OCI-LY3 (cell line): ENCODE measurements around the gene RHBDD1.

ENCODE experiments used
- H2AFZ ChIP-seq: fragments of 200-600, 300-600 bp; shearing (Covaris generic); 2 replicates; pipeline ENCODE4 v1.6.0; 2014; ENCODE audit warnings: antibody characterized with exemption, low read depth, low read length
- H3K27ac ChIP-seq: fragments of 200-600, 300-600 bp; sonication (generic); 2 replicates; pipeline ENCODE4 v1.5.1; 2014; ENCODE audit warnings: mild to moderate bottlenecking, low read length, moderate library complexity, mixed read lengths
- H3K27me3 ChIP-seq: fragments of 200-600, 300-600 bp; sonication (generic); 2 replicates; pipeline ENCODE4 v1.6.1; 2014; ENCODE audit warnings: low read depth, low read length, mixed read lengths
- H3K36me3 ChIP-seq: fragments of 200-600, 300-600 bp; sonication (generic); replicated peaks from 2 replicates; pipeline ENCODE3; 2014; ENCODE audit warnings: low read depth, low read length, mixed read lengths
- H3K4me1 ChIP-seq: fragments of 300-600, 200-600 bp; sonication (generic); 2 replicates; pipeline ENCODE4 v1.6.1; 2014; ENCODE audit warnings: low read length, mixed read lengths
- H3K4me2 ChIP-seq: fragments of 200-600, 300-600 bp; sonication (generic); 2 replicates; pipeline ENCODE4 v1.6.1; 2014; ENCODE audit warnings: low read length, mixed read lengths
- H3K4me3 ChIP-seq: fragments of 300-600, 200-600 bp; sonication (generic); 2 replicates; pipeline ENCODE4 v1.5.1; 2014; ENCODE audit warnings: antibody characterized with exemption, mild to moderate bottlenecking, low read length, moderate library complexity
- H3K79me2 ChIP-seq: fragments of 300-600, 200-600 bp; shearing (Covaris generic); 2 replicates; pipeline ENCODE4 v1.6.1; 2014; ENCODE audit warnings: mild to moderate bottlenecking, low read length, mixed read lengths
- H3K9ac ChIP-seq: fragments of 300-600, 200-600 bp; shearing (Covaris generic); 2 replicates; pipeline ENCODE4 v1.6.0; 2014; ENCODE audit warnings: mild to moderate bottlenecking, low read length, moderate library complexity
- H3K9me3 ChIP-seq: fragments of 200-600, 300-600 bp; shearing (Covaris generic); 2 replicates; pipeline ENCODE4 v1.6.1; 2014; ENCODE audit warnings: low read length, mixed read lengths; ENCODE audit not compliant: insufficient read depth
- H4K20me1 ChIP-seq: fragments of 200-600, 300-600 bp; sonication (generic); 2 replicates; pipeline ENCODE4 v1.6.1; 2016; ENCODE audit warnings: low read length, mixed read lengths; ENCODE audit not compliant: insufficient read depth
- EZH2phosphoT487 ChIP-seq: fragments of 200-600 bp; shearing (Covaris generic); IDR thresholded peaks from 2 replicates; pipeline ENCODE4 v1.6.1; 2018; ENCODE audit warnings: antibody characterized with exemption, mixed run types, low read depth
- TF ChIP-seq, protein P1 (sequence below): fragments of 200-600, 300-600 bp; sonication (generic); IDR thresholded peaks from 2 replicates; pipeline ENCODE4 v1.5.1; 2014; ENCODE audit warnings: antibody characterized with exemption, low read length, low read depth

The RHBDD1 gene

DNA sequence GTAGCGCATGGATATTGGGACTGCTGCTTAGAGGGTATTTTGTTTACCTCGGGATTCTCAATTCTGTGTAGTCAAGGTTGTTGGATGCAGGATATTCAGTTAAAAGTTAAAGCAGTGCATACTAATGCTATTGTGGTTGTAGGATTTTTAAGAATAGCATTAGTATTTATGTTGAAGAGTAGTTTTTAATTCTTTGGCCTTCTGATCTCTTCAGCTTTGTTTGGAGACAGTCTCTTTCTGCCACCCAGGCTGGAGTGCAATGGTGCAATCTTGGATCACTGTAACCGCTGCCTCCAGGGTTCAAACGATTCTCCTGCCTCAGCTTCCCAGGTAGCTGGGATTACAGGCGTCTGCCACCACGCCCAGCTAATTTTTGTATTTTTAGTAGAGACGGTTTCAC is 1.5 kb downstream of the RHBDD1 start:
- no peaks in the 10 kb centered on the region for H3K27me3 ChIP-seq
- H3K4me3 ChIP-seq = peak overlapping the region; percentile 99
- TF ChIP-seq EZH2phosphoT487 = no peak
- TF ChIP-seq, protein P1, sequence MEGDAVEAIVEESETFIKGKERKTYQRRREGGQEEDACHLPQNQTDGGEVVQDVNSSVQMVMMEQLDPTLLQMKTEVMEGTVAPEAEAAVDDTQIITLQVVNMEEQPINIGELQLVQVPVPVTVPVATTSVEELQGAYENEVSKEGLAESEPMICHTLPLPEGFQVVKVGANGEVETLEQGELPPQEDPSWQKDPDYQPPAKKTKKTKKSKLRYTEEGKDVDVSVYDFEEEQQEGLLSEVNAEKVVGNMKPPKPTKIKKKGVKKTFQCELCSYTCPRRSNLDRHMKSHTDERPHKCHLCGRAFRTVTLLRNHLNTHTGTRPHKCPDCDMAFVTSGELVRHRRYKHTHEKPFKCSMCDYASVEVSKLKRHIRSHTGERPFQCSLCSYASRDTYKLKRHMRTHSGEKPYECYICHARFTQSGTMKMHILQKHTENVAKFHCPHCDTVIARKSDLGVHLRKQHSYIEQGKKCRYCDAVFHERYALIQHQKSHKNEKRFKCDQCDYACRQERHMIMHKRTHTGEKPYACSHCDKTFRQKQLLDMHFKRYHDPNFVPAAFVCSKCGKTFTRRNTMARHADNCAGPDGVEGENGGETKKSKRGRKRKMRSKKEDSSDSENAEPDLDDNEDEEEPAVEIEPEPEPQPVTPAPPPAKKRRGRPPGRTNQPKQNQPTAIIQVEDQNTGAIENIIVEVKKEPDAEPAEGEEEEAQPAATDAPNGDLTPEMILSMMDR = no peak
- H3K4me2 ChIP-seq = peak overlapping the region; percentile 97
- H4K20me1 ChIP-seq = no peaks in the 10 kb centered on the region
- no peaks in the 10 kb centered on the region for H3K9me3 ChIP-seq
- no peak overlapping the region for H2AFZ ChIP-seq
- peaks cover 6% of the 10 kb centered on the region for H3K36me3 ChIP-seq
- peak overlapping the region; percentile 100 for H3K27ac ChIP-seq
- peaks cover 28% of the 10 kb centered on the region for H3K4me1 ChIP-seq
- H3K9ac ChIP-seq = peak overlapping the region; percentile 99; the same call in 1 of the 2 replicates
- peaks cover 36% of the 10 kb centered on the region for H3K79me2 ChIP-seq

- no peaks in the 10 kb centered on the region for H4K20me1 ChIP-seq
- H3K4me2 ChIP-seq = peak overlapping the region; percentile 97
- H3K79me2 ChIP-seq = peaks cover 36% of the 10 kb centered on the region
- TF ChIP-seq, protein P1 = no peak
- no peak for TF ChIP-seq EZH2phosphoT487
- H3K4me1 ChIP-seq = peaks cover 35% of the 10 kb centered on the region
- H3K9ac ChIP-seq = no peak overlapping the region
- H3K27me3 ChIP-seq = no peaks in the 10 kb centered on the region
- peak overlapping the region; percentile 99; the same call in 1 of the 2 replicates for H3K4me3 ChIP-seq
- peaks cover 8% of the 10 kb centered on the region for H3K36me3 ChIP-seq
- no peak overlapping the region for H3K27ac ChIP-seq
- H3K9me3 ChIP-seq = no peaks in the 10 kb centered on the region
- no peak overlapping the region for H2AFZ ChIP-seq
Measured at GRCh38 chr2:226837787-226838603, 2.1 kb downstream of the RHBDD1 start.

- Histone ChIP-seq H3K4me1 (peaks cover 41% of the 10 kb centered on the region), H3K4me3 (peak overlapping the region; percentile 71; the same call in 1 of the 2 replicates), H3K9ac (0 out of 2 replicates have a peak overlapping the region, but pooled peaks have one; percentile 27), H3K79me2 (peaks cover 35% of the 10 kb centered on the region), H4K20me1 (no peaks in the 10 kb centered on the region), H3K36me3 (peaks cover 8% of the 10 kb centered on the region), H3K27ac (no peak overlapping the region), H3K9me3 (no peaks in the 10 kb centered on the region), H3K4me2 (peak overlapping the region; percentile 67), H3K27me3 (no peaks in the 10 kb centered on the region), H2AFZ (no peak overlapping the region)
- TF ChIP-seq, protein P1 = no peak
- no peak for TF ChIP-seq EZH2phosphoT487
Measured at GRCh38 chr2:226838722-226839121, 2.9 kb downstream of the RHBDD1 start.

- Histone ChIP-seq H3K4me1 (peaks cover 41% of the 10 kb centered on the region), H2AFZ (0 out of 2 replicates have a peak overlapping the region, but pooled peaks have one; percentile 45), H3K4me2 (peak overlapping the region; percentile 67), H4K20me1 (peaks cover 3% of the 10 kb centered on the region; the same call in 1 of the 2 replicates), H3K4me3 (peak overlapping the region; percentile 71), H3K27me3 (no peaks in the 10 kb centered on the region), H3K27ac (no peak overlapping the region), H3K9ac (peak overlapping the region; percentile 27; the same call in 1 of the 2 replicates), H3K36me3 (peaks cover 8% of the 10 kb centered on the region), H3K9me3 (no peaks in the 10 kb centered on the region), H3K79me2 (peaks cover 31% of the 10 kb centered on the region)
- no peak for TF ChIP-seq EZH2phosphoT487
Measured at GRCh38 chr2:226839161-226839560, 3.3 kb downstream of the RHBDD1 start.
